Parathyroid adenoma (tissue), 2 donors: Measurements from ENCODE around the gene ZNF862.

Experiments
- H2AFZ ChIP-seq: fragments of 300-600 bp; sonication (generic); one replicate; pipeline ENCODE4 v1.7.0; 2017; ENCODE audit warnings: antibody characterized with exemption, mild to moderate bottlenecking
- H3K27ac ChIP-seq: fragments of 300-600 bp; sonication (generic); one replicate; pipeline ENCODE4 v1.7.0; 2017
- H3K27me3 ChIP-seq: fragments of 300-600 bp; sonication (generic); one replicate; pipeline ENCODE4 v1.7.0; 2017; ENCODE audit warnings: low read length; ENCODE audit not compliant: control insufficient read depth, insufficient read depth
- H3K36me3 ChIP-seq: fragments of 300-600 bp; sonication (generic); one replicate; pipeline ENCODE4 v1.7.0; 2017; ENCODE audit warnings: low read length; ENCODE audit not compliant: control insufficient read depth, insufficient read depth
- H3K4me1 ChIP-seq: fragments of 300-600 bp; sonication (generic); one replicate; pipeline ENCODE4 v1.7.0; 2017; ENCODE audit warnings: control low read depth
- H3K4me2 ChIP-seq: fragments of 300-600 bp; sonication (generic); one replicate; pipeline ENCODE4 v1.7.0; 2017; ENCODE audit warnings: low read length
- H3K4me3 ChIP-seq: fragments of 300-600 bp; sonication (generic); one replicate; pipeline ENCODE4 v1.7.0; 2017; ENCODE audit warnings: low read depth, low read length
- H3K79me2 ChIP-seq: fragments of 300-600 bp; sonication (generic); one replicate; pipeline ENCODE4 v1.7.0; 2017; ENCODE audit warnings: control low read depth
- H3K9ac ChIP-seq: fragments of 300-600 bp; sonication (generic); one replicate; pipeline ENCODE4 v1.7.0; 2017; ENCODE audit warnings: mild to moderate bottlenecking
- H3K9me3 ChIP-seq: fragments of 300-600 bp; sonication (generic); one replicate; pipeline ENCODE4 v1.7.0; 2017; ENCODE audit warnings: low read length; ENCODE audit not compliant: control insufficient read depth
- TF ChIP-seq, protein P1 (sequence below): fragments of 300-600 bp; sonication (generic); IDR thresholded peaks from one replicate; pipeline ENCODE4 v1.7.0; 2017; ENCODE audit warnings: antibody characterized with exemption, mild to moderate bottlenecking
- donor health status: primary hyperparathyroidism.

ZNF862 gene

DNA sequence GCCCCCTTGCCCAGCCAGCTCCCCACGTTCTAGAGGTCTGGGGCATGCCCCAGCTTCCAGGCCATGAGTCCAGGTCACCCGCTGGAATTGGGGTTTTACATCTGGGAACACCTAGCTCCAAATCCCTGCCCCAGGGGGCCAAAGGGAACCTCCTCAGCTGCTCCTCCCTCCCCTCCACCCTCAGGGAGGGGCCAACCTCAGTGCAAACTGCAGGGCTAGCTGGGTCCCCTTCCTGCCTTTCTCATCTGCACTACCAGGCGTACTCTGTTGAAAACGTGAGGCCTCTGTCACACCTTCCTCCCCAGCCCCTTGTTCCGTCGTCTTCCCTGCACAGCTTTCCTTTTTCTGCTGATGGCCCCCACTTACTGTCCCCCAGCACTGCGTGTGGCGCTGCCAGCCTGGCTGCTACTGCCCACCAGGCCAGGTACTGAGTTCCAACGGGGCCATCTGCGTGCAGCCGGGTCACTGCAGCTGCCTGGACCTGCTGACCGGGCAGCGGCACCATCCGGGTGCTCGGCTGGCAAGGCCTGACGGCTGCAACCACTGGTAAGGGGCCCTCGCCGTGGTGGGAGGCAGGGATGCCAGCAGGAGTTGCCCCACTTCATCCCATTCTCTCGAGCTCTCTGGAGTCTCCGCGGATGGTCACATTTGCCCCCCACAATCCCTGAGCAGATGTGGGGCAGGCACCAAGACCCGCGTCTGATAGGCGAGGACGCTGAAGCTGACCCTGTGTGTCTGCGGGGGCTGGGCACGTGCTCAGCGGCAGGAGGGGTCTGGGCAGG is 24.7 kb upstream of the ZNF862 start:
- Histone ChIP-seq H3K4me3 (no peak overlapping the region), H2AFZ (no peak overlapping the region), H3K79me2 (no peaks in the 10 kb centered on the region), H3K4me1 (no peaks in the 10 kb centered on the region), H3K4me2 (no peak overlapping the region), H3K27ac (no peak overlapping the region), H3K9me3 (no peaks in the 10 kb centered on the region), H3K9ac (no peak overlapping the region), H3K36me3 (no peaks in the 10 kb centered on the region), H3K27me3 (no peaks in the 10 kb centered on the region)
- TF ChIP-seq, protein P1, sequence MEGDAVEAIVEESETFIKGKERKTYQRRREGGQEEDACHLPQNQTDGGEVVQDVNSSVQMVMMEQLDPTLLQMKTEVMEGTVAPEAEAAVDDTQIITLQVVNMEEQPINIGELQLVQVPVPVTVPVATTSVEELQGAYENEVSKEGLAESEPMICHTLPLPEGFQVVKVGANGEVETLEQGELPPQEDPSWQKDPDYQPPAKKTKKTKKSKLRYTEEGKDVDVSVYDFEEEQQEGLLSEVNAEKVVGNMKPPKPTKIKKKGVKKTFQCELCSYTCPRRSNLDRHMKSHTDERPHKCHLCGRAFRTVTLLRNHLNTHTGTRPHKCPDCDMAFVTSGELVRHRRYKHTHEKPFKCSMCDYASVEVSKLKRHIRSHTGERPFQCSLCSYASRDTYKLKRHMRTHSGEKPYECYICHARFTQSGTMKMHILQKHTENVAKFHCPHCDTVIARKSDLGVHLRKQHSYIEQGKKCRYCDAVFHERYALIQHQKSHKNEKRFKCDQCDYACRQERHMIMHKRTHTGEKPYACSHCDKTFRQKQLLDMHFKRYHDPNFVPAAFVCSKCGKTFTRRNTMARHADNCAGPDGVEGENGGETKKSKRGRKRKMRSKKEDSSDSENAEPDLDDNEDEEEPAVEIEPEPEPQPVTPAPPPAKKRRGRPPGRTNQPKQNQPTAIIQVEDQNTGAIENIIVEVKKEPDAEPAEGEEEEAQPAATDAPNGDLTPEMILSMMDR = no peak

DNA sequence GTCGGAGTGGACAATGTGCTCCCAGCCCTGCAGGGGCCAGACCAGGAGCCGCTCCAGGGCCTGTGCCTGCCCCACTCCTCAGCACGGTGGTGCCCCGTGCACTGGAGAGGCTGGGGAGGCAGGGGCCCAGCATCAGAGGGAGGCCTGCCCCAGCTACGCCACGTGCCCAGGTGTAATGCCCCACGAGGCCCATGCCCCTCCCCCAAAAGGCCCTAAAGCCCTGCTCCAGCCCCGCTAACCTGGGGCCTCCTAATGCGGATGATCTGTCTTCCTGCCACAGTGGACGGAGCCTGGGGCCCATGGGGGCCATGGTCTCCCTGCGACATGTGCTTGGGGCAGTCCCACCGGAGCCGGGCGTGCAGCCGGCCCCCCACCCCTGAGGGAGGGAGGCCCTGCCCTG is 23.7 kb upstream of the ZNF862 start:
- Histone ChIP-seq H3K4me3 (no peak overlapping the region), H3K4me1 (no peaks in the 10 kb centered on the region), H3K9ac (no peak overlapping the region), H3K4me2 (no peak overlapping the region), H3K36me3 (no peaks in the 10 kb centered on the region), H3K79me2 (no peaks in the 10 kb centered on the region), H3K27me3 (no peaks in the 10 kb centered on the region), H3K27ac (no peak overlapping the region), H3K9me3 (no peaks in the 10 kb centered on the region), H2AFZ (no peak overlapping the region)
- TF ChIP-seq, protein P1 = no peak

DNA sequence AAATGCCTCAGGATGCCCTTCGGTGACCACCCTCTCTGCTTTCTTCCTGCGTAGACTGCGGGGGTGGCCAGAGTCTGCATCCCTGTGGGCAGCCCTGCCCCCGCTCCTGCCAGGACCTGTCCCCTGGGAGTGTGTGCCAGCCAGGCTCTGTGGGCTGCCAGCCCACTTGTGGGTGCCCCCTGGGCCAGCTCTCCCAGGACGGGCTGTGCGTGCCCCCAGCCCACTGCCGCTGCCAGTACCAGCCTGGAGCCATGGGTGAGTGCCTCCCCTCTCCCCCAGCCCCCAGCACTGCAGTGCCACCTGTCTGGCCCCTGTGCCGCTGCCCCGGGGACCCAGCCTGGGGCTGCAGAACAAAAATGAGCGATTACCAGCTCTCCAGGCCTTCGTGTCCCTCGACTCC is 23.1 kb upstream of the ZNF862 start:
- Histone ChIP-seq H3K27me3 (no peaks in the 10 kb centered on the region), H3K27ac (no peak overlapping the region), H3K9ac (no peak overlapping the region), H3K4me1 (no peaks in the 10 kb centered on the region), H3K36me3 (no peaks in the 10 kb centered on the region), H3K4me2 (no peak overlapping the region), H2AFZ (no peak overlapping the region), H3K4me3 (no peak overlapping the region), H3K79me2 (no peaks in the 10 kb centered on the region), H3K9me3 (no peaks in the 10 kb centered on the region)
- TF ChIP-seq, protein P1 = no peak

DNA sequence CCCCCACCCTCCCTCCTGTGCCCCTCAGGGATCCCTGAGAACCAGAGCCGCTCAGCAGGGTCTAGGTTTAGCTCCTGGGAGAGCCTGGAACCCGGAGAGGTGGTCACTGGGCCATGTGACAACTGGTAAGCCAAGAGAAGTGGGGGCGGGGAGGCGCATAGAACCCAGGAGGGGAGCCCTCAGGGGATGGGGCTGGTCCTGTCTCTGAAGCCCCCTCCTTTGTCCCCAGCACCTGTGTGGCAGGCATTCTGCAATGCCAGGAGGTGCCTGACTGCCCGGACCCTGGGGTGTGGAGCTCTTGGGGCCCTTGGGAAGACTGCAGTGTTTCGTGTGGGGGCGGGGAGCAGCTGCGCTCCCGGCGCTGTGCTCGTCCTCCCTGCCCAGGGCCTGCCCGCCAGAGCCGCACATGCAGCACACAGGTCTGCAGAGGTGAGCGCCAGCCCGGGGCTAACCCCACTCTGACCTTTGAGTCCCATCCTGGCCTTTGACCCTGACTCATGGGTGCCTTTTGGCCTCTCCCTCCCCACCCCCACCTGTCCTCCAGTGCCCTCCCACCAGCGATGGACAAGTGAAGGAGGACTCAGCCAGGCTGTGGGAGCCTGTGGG is 22.4 kb upstream of the ZNF862 start:
- Histone ChIP-seq H3K9me3 (no peaks in the 10 kb centered on the region), H3K9ac (no peak overlapping the region), H3K4me1 (no peaks in the 10 kb centered on the region), H3K27ac (no peak overlapping the region), H2AFZ (no peak overlapping the region), H3K36me3 (no peaks in the 10 kb centered on the region), H3K4me2 (no peak overlapping the region), H3K27me3 (no peaks in the 10 kb centered on the region), H3K79me2 (no peaks in the 10 kb centered on the region), H3K4me3 (no peak overlapping the region)
- TF ChIP-seq, protein P1 = no peak
